MM.1S (cell line): ENCODE results near the gene PCP4.

Source experiments
- DNase-seq: peaks from one replicate; pipeline ENCODE4 v3.0.0-alpha.2; 2015
- H2AFZ ChIP-seq: fragments of 300-600 bp; sonication (generic); 2 replicates; pipeline ENCODE4 v1.6.0; 2016; ENCODE audit warnings: antibody characterized with exemption, low read length
- H3F3A ChIP-seq: fragments of 300-600 bp; sonication (generic); 2 replicates; pipeline ENCODE4 v1.6.1; 2016; ENCODE audit warnings: mild to moderate bottlenecking, antibody characterized with exemption, low read length, moderate library complexity, mixed read lengths; ENCODE audit not compliant: insufficient read depth
- H3K27ac ChIP-seq: fragments of 300-600 bp; sonication (generic); 2 replicates; pipeline ENCODE4 v1.5.1; 2016; ENCODE audit warnings: mild to moderate bottlenecking, low read length
- H3K27me3 ChIP-seq: fragments of 300-600 bp; sonication (generic); replicated peaks from 2 replicates; pipeline ENCODE4 v1.6.0; 2016; ENCODE audit warnings: low read length; ENCODE audit not compliant: insufficient read depth
- H3K36me3 ChIP-seq: fragments of 300-600 bp; sonication (generic); replicated peaks from 2 replicates; pipeline ENCODE4 v1.6.1; 2016; ENCODE audit warnings: mild to moderate bottlenecking, low read length, mixed read lengths; ENCODE audit not compliant: insufficient read depth
- H3K4me1 ChIP-seq: fragments of 300-600 bp; sonication (generic); 2 replicates; pipeline ENCODE4 v1.6.1; 2016; ENCODE audit warnings: low read length, mixed read lengths
- H3K4me2 ChIP-seq: fragments of 300-600 bp; sonication (generic); 2 replicates; pipeline ENCODE4 v1.6.0; 2016; ENCODE audit warnings: low read depth, low read length
- H3K4me3 ChIP-seq: fragments of 300-600 bp; sonication (generic); 2 replicates; pipeline ENCODE4 v1.5.1; 2016; ENCODE audit warnings: low read length, mixed read lengths
- H3K79me2 ChIP-seq: fragments of 300-600 bp; sonication (generic); 2 replicates; pipeline ENCODE4 v1.6.1; 2016; ENCODE audit warnings: mixed run types, low read length, mixed read lengths
- H3K9ac ChIP-seq: fragments of 300-600 bp; sonication (generic); 2 replicates; pipeline ENCODE4 v1.6.1; 2016; ENCODE audit warnings: low read length, mixed read lengths
- H3K9me2 ChIP-seq: fragments of 300-600 bp; sonication (generic); replicated peaks from 2 replicates; pipeline ENCODE4 v1.6.1; 2016; ENCODE audit warnings: mild to moderate bottlenecking, low read length, mixed read lengths; ENCODE audit not compliant: insufficient read depth
- H3K9me3 ChIP-seq: fragments of 300-600 bp; sonication (generic); replicated peaks from 2 replicates; pipeline ENCODE4 v1.6.1; 2016; ENCODE audit warnings: mild to moderate bottlenecking, low read length, mixed read lengths; ENCODE audit not compliant: insufficient read depth
- H4K20me1 ChIP-seq: fragments of 300-600 bp; sonication (generic); 2 replicates; pipeline ENCODE4 v1.6.1; 2016; ENCODE audit warnings: mild to moderate bottlenecking, low read length, moderate library complexity, mixed read lengths; ENCODE audit not compliant: insufficient read depth
- EZH2 ChIP-seq: fragments of 300-600 bp; sonication (generic); optimal IDR thresholded peaks from 2 replicates; pipeline ENCODE3; 2017; ENCODE audit warnings: low read depth, mild to moderate bottlenecking, antibody characterized with exemption, low read length, mixed read lengths
- EZH2phosphoT487 ChIP-seq: fragments of 300-600 bp; sonication (generic); IDR thresholded peaks from 2 replicates; pipeline ENCODE4 v1.6.1; 2018; ENCODE audit warnings: antibody characterized with exemption, low read length
- TF ChIP-seq, protein P1 (sequence below): fragments of 300-600 bp; sonication (generic); IDR thresholded peaks from 2 replicates; pipeline ENCODE4 v1.5.1; 2016; ENCODE audit warnings: antibody characterized with exemption, low read length, mixed read lengths

The PCP4 gene

DNA sequence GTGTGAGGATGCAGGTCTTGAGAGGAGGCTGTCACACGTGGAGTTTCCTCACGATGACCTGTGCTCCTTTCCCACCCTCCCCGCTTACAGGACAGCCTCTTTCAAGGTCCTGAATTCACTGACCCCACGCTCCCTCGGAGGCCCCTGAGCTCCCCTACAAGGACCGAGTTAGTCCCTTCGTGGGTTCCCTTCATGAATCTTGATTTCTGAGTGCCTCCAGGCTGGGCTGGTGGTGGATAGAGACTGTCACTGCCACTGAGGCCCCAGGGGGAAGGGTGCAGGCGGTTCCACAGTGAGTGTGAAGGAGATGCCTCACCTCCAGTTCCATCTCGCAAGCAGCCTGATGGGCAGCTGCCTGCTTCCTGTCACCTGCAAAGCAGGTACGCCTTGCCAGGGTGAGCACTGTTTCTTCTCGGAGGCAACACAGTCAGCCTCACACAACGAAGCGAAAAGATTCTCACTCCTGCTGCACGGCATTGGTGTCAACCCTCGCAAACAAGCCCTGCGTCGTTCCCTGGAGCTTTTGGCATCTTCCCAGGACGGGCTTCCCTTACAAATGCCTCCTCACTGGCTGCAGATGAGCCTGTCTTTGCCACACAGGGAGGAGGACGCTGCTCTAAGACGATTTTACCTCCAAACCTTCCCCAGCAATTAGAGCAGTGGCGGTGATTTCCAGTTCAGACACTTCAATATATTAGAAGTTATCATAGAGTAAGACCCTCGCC, 26.7 kb upstream of the PCP4 start:
- H3K4me3 ChIP-seq, result no peak overlapping the region
- H3K36me3 ChIP-seq, result no peaks in the 10 kb centered on the region
- H2AFZ ChIP-seq, result no peak overlapping the region
- no peak overlapping the region for H3K4me2 ChIP-seq
- H3K27ac ChIP-seq, result no peak overlapping the region
- H3K9me2 ChIP-seq, result no peaks in the 10 kb centered on the region
- TF ChIP-seq EZH2phosphoT487, result no peak
- TF ChIP-seq, protein P1, sequence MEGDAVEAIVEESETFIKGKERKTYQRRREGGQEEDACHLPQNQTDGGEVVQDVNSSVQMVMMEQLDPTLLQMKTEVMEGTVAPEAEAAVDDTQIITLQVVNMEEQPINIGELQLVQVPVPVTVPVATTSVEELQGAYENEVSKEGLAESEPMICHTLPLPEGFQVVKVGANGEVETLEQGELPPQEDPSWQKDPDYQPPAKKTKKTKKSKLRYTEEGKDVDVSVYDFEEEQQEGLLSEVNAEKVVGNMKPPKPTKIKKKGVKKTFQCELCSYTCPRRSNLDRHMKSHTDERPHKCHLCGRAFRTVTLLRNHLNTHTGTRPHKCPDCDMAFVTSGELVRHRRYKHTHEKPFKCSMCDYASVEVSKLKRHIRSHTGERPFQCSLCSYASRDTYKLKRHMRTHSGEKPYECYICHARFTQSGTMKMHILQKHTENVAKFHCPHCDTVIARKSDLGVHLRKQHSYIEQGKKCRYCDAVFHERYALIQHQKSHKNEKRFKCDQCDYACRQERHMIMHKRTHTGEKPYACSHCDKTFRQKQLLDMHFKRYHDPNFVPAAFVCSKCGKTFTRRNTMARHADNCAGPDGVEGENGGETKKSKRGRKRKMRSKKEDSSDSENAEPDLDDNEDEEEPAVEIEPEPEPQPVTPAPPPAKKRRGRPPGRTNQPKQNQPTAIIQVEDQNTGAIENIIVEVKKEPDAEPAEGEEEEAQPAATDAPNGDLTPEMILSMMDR, result no peak
- TF ChIP-seq EZH2, result no peak
- H3K79me2 ChIP-seq, result no peaks in the 10 kb centered on the region
- no peaks in the 10 kb centered on the region for H4K20me1 ChIP-seq
- H3K4me1 ChIP-seq, result no peaks in the 10 kb centered on the region
- H3K27me3 ChIP-seq, result no peaks in the 10 kb centered on the region
- DNase-seq, result no peak
- no peak overlapping the region for H3K9ac ChIP-seq
- H3F3A ChIP-seq, result no peaks in the 10 kb centered on the region
- no peaks in the 10 kb centered on the region for H3K9me3 ChIP-seq

DNA sequence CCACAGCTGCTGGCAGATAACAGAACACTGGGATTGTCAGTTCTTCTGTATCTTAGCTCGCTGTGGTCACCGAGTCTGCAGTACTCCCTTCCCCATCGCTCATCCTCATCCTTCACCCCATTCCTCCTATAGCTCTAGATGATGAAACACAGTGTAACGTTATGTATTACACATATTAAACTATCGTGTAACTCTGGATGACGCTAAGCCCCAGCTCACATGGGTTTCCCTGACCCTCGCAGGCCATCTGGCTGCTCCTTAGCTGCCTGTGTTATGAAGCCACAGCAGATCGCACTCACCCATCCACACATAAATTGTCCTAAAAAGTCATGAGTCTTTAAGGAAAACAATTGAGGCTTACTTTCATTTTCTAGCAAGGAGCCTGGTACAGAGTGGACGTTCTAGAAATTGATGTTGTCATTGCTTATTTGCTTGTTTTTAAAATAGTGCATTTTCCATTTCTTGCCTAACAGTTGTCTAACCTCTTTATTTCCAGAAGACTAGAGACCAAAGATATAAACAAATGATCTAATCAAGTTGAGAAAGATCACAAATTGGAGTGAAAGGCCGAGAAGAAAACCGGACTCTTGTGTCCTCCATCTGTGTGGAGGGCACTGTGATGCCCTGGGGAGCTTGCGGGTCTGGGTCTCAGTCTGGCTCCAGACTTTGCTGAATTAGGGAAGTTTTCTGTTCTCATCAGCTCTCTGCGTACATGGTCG, 24.3 kb upstream of the PCP4 start:
- Histone ChIP-seq H3K79me2 (no peaks in the 10 kb centered on the region), H3K9me3 (no peaks in the 10 kb centered on the region), H3K9me2 (no peaks in the 10 kb centered on the region), H3K27ac (no peak overlapping the region), H3K9ac (no peak overlapping the region), H3K4me1 (no peaks in the 10 kb centered on the region), H3F3A (no peaks in the 10 kb centered on the region), H3K27me3 (no peaks in the 10 kb centered on the region), H2AFZ (peak overlapping the region; percentile 15), H3K4me2 (peak overlapping the region; percentile 13; the same call in 1 of the 2 replicates), H3K4me3 (no peak overlapping the region), H4K20me1 (no peaks in the 10 kb centered on the region), H3K36me3 (no peaks in the 10 kb centered on the region)
- no peak for DNase-seq
- TF ChIP-seq EZH2, result no peak
- TF ChIP-seq, protein P1, result no peak
- no peak for TF ChIP-seq EZH2phosphoT487

DNA sequence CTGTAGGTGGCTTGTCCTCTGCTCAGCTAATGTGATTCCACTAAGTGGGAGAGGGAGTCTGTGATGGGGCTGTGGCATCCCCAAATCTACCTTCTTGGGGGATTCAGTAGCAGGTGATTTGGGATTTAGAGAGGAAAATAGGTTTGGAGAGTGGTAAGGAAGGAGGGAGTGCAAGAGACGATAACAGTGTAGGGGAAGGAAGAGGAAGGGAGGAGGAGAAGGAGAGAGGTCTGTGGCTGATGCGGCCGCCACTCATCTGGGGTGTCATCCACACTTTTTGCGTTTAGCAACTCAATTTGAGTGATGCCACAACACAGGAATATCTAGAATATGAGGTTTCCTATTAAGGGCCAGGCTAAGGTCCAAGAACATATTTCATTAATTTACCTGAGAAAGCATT, 23.8 kb upstream of the PCP4 start:
- Histone ChIP-seq H3K27ac (no peak overlapping the region), H3K79me2 (no peaks in the 10 kb centered on the region), H2AFZ (no peak overlapping the region), H4K20me1 (no peaks in the 10 kb centered on the region), H3F3A (no peaks in the 10 kb centered on the region), H3K4me1 (no peaks in the 10 kb centered on the region), H3K36me3 (no peaks in the 10 kb centered on the region), H3K9me3 (no peaks in the 10 kb centered on the region), H3K4me3 (no peak overlapping the region), H3K27me3 (no peaks in the 10 kb centered on the region), H3K9me2 (no peaks in the 10 kb centered on the region), H3K4me2 (no peak overlapping the region), H3K9ac (no peak overlapping the region)
- no peak for TF ChIP-seq EZH2phosphoT487
- TF ChIP-seq, protein P1, result no peak
- TF ChIP-seq EZH2, result no peak
- DNase-seq, result no peak
